ENCODE data around the gene TMEM163.

Gene TMEM163

GRCh38 chr2:134715932-134716643, 2.7 kb downstream of the TMEM163 start:
- DNase-seq (ENCODE audit: insufficient read length, low spot score) (no peak), FAIRE-seq (peak; percentile 51)
- no peak for TF ChIP-seq SPI1 (IDR thresholded peaks at IDR 0.05; ENCODE audit: low read depth, low read length)
- TF ChIP-seq TAF1 (IDR thresholded peaks at IDR 0.05; ENCODE audit: low read depth, low read length): no peak

- DNase-seq (ENCODE audit: insufficient read length, low spot score) (no peak), FAIRE-seq (peak; percentile 92)
- TF ChIP-seq POLR2AphosphoS5 (IDR thresholded peaks at IDR 0.05; ENCODE audit: low read depth, low read length) (no peak), SPI1 (IDR thresholded peaks at IDR 0.05; ENCODE audit: low read depth, low read length) (no peak), POU2F2 (IDR thresholded peaks at IDR 0.05; ENCODE audit: low read depth, low read length) (no peak), PAX5 (IDR thresholded peaks at IDR 0.05; ENCODE audit: insufficient read depth, low read length, severe bottlenecking) (no peak), TAF1 (IDR thresholded peaks at IDR 0.05; ENCODE audit: low read depth, low read length) (no peak), POLR2A (IDR thresholded peaks at IDR 0.05; ENCODE audit: low read depth, low read length) (no peak)
Observed at GRCh38 chr2:134714228-134714627, 4.6 kb downstream of the TMEM163 start.

- no peak for DNase-seq (ENCODE audit: insufficient read length, low spot score)
- TF ChIP-seq TAF1 (IDR thresholded peaks at IDR 0.05; ENCODE audit: low read depth, low read length): no peak
- no peak for FAIRE-seq
Observed at GRCh38 chr2:134713606-134714005, 5.2 kb downstream of the TMEM163 start.

- TF ChIP-seq POU2F2 (IDR thresholded peaks at IDR 0.05; ENCODE audit: low read depth, low read length) (no peak), SPI1 (IDR thresholded peaks at IDR 0.05; ENCODE audit: low read depth, low read length) (no peak), TAF1 (IDR thresholded peaks at IDR 0.05; ENCODE audit: low read depth, low read length) (no peak), POLR2A (IDR thresholded peaks at IDR 0.05; ENCODE audit: low read depth, low read length) (no peak), POLR2AphosphoS5 (IDR thresholded peaks at IDR 0.05; ENCODE audit: low read depth, low read length) (no peak), PAX5 (IDR thresholded peaks at IDR 0.05; ENCODE audit: insufficient read depth, low read length, severe bottlenecking) (no peak)
- FAIRE-seq: no peak
Observed at GRCh38 chr2:134713176-134713575, 5.6 kb downstream of the TMEM163 start.

GRCh38 chr2:134712736-134713135, 6.1 kb downstream of the TMEM163 start:
- DNase-seq (ENCODE audit: insufficient read length, low spot score) (no peak), FAIRE-seq (peak; percentile 40)
- TF ChIP-seq POLR2A (IDR thresholded peaks at IDR 0.05; ENCODE audit: low read depth, low read length) (no peak), TAF1 (IDR thresholded peaks at IDR 0.05; ENCODE audit: low read depth, low read length) (no peak), SPI1 (IDR thresholded peaks at IDR 0.05; ENCODE audit: low read depth, low read length) (no peak), POU2F2 (IDR thresholded peaks at IDR 0.05; ENCODE audit: low read depth, low read length) (no peak), PAX5 (IDR thresholded peaks at IDR 0.05; ENCODE audit: insufficient read depth, low read length, severe bottlenecking) (no peak), POLR2AphosphoS5 (IDR thresholded peaks at IDR 0.05; ENCODE audit: low read depth, low read length) (no peak)

More at GRCh38 chr2:134713176-134713575, 5.6 kb downstream of the TMEM163 start:
- no peak for DNase-seq (ENCODE audit: insufficient read length, low spot score)

GRCh38 chr2:134712299-134712698, 6.5 kb downstream of the TMEM163 start:
- TF ChIP-seq SPI1 (IDR thresholded peaks at IDR 0.05; ENCODE audit: low read depth, low read length) (no peak), PAX5 (IDR thresholded peaks at IDR 0.05; ENCODE audit: insufficient read depth, low read length, severe bottlenecking) (no peak), POLR2A (IDR thresholded peaks at IDR 0.05; ENCODE audit: low read depth, low read length) (no peak), POLR2AphosphoS5 (IDR thresholded peaks at IDR 0.05; ENCODE audit: low read depth, low read length) (no peak), POU2F2 (IDR thresholded peaks at IDR 0.05; ENCODE audit: low read depth, low read length) (no peak), TAF1 (IDR thresholded peaks at IDR 0.05; ENCODE audit: low read depth, low read length) (no peak)
- no peak for DNase-seq (ENCODE audit: insufficient read length, low spot score)
- peak; percentile 5 for FAIRE-seq

- FAIRE-seq: no peak
Observed at GRCh38 chr2:134711692-134712091, 7.1 kb downstream of the TMEM163 start.

GRCh38 chr2:134707330-134707676, 11.5 kb downstream of the TMEM163 start:
- DNase-seq (ENCODE audit: insufficient read length, low spot score): no peak
- FAIRE-seq: no peak
- TF ChIP-seq POU2F2 (IDR thresholded peaks at IDR 0.05; ENCODE audit: low read depth, low read length) (no peak), TAF1 (IDR thresholded peaks at IDR 0.05; ENCODE audit: low read depth, low read length) (no peak), POLR2A (IDR thresholded peaks at IDR 0.05; ENCODE audit: low read depth, low read length) (no peak), PAX5 (IDR thresholded peaks at IDR 0.05; ENCODE audit: insufficient read depth, low read length, severe bottlenecking) (no peak), SPI1 (IDR thresholded peaks at IDR 0.05; ENCODE audit: low read depth, low read length) (no peak), POLR2AphosphoS5 (IDR thresholded peaks at IDR 0.05; ENCODE audit: low read depth, low read length) (no peak)

More at GRCh38 chr2:134711692-134712091, 7.1 kb downstream of the TMEM163 start:
- no peak for DNase-seq (ENCODE audit: insufficient read length, low spot score)
- TF ChIP-seq SPI1 (IDR thresholded peaks at IDR 0.05; ENCODE audit: low read depth, low read length) (no peak), PAX5 (IDR thresholded peaks at IDR 0.05; ENCODE audit: insufficient read depth, low read length, severe bottlenecking) (no peak), POU2F2 (IDR thresholded peaks at IDR 0.05; ENCODE audit: low read depth, low read length) (no peak), TAF1 (IDR thresholded peaks at IDR 0.05; ENCODE audit: low read depth, low read length) (no peak), POLR2A (IDR thresholded peaks at IDR 0.05; ENCODE audit: low read depth, low read length) (no peak), POLR2AphosphoS5 (IDR thresholded peaks at IDR 0.05; ENCODE audit: low read depth, low read length) (no peak)

- TF ChIP-seq POLR2A (IDR thresholded peaks at IDR 0.05; ENCODE audit: low read depth, low read length) (no peak), POLR2AphosphoS5 (IDR thresholded peaks at IDR 0.05; ENCODE audit: low read depth, low read length) (no peak), PAX5 (IDR thresholded peaks at IDR 0.05; ENCODE audit: insufficient read depth, low read length, severe bottlenecking) (no peak), POU2F2 (IDR thresholded peaks at IDR 0.05; ENCODE audit: low read depth, low read length) (no peak), SPI1 (IDR thresholded peaks at IDR 0.05; ENCODE audit: low read depth, low read length) (no peak), TAF1 (IDR thresholded peaks at IDR 0.05; ENCODE audit: low read depth, low read length) (no peak)
- FAIRE-seq (peak; percentile 84), DNase-seq (ENCODE audit: insufficient read length, low spot score) (no peak)
Observed at GRCh38 chr2:134706587-134707329, 12.0 kb downstream of the TMEM163 start.
